ENCODE data around the gene DNAJC11.
A peak's percentile ranks its signal among the peaks of the same experiment; 100 is the strongest.
"Not testable (repeated sequence)": the region's sequence is repeated elsewhere in the genome, so short reads cannot be mapped to it uniquely, and the experiment has no call there.

Gene DNAJC11

DNA sequence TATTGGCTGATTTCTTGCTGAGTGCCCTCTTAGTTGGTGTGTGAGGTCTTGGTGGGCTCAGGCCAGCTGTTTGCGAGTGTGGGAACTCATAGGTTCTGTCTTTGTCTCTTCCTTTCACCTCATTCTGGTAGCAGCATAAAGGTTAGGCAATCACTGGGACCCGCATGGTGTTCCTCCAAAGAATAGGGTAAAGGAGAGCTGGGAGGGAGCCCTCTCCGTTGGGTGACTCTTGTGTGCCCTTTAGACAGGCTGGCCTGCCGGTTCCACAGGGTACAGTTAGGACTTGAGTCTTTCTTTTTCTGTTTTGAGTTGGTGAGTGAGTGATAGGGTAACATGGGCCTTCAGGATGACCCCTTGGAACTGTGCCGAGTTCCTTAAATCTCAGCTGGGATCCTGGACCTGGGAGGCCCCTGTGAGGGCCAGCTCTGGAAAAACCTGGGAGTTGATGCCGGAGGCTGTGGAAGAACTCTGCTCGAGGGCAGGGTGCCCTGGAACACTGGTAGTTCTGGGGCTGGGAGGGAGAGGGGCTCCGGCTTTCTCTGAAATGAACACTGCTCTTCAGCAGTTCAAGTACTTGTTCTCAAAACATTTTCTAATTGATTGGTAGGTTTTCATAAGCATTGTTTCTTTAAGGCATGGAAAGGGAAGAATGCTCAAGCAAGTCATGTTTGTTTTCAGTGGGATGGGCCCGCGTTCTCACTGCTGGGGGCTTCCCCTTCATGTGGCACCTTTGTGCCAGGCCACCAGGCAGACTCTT is 79.0 kb downstream of the DNAJC11 start:
- DNase-seq: no peak

DNA sequence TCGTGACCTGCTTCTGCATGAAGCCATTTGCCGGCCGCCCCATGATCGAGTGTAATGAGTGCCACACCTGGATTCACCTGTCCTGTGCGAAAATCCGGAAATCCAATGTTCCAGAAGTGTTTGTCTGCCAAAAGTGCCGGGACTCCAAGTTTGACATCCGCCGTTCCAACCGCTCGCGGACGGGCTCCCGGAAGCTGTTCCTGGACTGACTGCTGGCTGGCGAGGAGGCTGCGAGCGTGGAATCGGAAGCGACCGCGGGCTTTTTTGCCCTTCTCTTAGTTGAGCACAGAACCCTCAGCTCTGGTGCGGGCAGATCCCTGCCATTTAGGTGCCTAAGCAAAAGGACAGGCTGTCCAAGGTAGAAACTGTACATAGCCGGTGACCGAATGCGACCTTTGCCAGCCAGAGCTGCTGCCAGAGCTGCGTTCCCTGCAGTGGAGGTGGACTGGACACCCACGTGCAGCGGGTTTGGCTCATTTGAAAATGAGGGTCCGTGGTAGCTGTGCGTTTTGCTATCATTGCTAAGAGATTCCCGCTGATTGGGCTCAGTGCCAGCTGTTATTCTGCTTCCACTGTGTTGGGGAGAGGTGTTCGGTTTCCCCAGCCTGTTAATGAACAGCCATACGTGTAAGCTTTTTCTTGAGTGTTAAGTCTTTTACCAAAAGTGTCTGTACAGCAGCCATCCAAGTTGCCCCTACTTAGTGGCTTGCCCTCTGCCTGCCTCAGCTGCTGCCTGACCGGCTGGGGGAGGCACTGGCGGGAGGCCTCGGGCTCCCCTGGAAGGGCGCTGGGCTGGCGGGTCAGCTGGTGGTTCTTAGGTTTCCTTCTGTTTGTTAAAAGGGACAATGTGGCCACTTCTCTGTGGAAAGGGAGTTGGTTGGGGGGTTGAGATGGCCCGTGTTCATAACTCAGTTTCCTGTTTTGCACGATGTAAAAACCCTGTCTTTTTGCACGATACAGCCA is 79.9 kb downstream of the DNAJC11 start:
- DNase-seq: no peak

DNA sequence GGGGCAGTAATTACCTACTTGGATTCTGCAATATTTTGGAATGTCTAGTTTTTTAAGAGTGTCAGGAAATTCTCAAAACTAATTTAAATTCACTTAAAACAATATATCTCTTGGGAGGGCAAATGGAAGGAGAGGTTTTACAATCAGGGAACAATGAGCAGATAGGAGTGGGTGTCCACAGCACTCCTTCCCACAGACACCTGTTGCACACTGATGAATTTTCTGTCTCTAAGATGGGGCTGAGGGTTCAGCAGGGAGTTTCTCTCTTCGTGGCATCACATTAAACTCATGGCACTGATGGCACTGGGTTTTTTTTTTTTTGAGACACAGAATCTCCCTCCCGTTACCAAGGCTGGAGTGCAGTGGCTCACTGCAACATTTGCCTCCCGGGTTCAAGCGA is 82.6 kb downstream of the DNAJC11 start:
- DNase-seq: no peak

DNA sequence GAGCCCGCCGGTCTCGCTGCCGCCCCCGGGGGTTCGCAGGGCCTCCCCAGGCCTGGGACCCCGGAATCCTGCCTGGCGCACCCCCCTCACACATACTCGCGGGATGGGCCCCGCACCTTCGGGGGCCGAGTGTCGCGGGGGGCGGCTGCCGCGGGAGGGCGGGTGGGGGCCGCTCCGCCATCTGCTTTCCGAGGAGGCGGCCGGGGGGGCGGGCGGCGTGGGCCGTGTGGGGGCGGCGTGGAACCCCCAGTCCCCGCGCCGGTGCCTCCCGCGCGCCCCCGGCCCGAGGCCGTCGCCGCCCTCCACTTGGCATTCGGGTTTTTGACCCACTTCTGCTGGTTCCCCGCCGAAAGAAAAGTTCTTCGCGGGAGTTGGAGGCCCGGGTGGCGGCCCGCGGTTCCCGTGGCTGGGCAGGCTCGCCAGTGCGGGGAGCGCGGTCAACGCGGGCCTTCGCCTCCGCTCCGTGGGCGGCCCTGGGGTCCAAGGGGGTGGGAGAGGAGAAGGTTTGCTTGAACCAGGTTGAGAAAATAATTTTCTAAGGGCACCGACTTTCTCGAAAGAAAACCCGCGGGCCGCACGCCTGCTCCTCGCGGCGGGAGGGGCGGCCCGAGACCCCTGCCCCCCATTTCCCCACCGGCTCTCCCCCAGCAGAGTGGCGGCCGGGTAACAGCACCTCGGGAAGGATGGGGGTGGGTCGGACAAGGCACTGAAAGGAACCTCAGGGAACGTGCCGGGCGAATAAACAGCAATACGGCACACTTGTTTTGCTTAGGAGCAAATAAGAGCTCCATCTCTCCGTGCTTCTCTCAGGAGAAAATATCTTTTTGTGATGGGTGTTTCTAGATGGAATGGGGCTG is 86.5 kb downstream of the DNAJC11 start:
- DNase-seq: no peak

DNA sequence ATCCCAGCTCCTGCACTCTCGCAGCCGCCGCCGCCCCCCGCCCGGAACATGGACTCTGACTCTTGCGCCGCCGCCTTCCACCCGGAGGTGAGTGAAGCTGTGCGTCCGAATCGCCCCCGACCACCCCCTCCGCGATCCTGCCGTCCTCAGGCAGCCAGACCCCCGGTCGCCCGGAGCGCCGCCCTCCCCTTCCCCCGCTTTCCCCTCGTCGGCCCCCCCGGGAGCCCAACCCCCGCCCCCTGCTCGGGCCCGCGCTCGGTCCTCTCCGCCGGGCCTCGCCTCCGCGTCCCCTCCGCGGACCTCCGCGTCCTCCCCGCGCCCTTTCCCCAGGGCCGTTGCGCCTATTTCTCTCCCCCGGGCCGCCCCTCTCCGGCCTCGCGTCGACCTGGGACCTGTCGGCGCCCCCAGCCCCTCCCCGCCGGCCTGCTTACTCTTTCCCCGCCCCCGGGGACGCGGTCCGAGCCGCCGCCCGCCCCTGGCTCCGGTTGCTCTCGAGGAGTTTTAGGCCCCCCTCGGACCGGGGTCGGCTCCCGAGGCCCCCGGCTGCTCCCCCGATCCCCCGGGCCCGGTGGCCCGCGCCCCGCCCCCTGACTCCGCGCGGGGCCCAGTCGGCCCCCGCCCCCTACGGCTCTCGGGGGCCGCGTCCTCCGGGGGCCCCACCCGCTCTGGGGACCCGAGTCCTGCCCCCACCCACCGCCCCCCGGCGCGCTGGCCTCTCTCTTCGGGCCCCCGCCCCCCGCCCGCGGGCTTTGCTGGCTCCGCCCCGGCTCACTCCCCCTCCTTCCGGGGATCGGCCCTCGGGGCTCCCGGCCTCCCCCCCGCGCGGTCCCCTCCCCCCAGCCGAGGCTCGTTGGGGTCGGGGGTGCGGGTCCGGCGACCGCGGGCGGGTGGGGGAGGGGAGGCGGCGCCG is 87.3 kb downstream of the DNAJC11 start:
- no peak for DNase-seq

DNA sequence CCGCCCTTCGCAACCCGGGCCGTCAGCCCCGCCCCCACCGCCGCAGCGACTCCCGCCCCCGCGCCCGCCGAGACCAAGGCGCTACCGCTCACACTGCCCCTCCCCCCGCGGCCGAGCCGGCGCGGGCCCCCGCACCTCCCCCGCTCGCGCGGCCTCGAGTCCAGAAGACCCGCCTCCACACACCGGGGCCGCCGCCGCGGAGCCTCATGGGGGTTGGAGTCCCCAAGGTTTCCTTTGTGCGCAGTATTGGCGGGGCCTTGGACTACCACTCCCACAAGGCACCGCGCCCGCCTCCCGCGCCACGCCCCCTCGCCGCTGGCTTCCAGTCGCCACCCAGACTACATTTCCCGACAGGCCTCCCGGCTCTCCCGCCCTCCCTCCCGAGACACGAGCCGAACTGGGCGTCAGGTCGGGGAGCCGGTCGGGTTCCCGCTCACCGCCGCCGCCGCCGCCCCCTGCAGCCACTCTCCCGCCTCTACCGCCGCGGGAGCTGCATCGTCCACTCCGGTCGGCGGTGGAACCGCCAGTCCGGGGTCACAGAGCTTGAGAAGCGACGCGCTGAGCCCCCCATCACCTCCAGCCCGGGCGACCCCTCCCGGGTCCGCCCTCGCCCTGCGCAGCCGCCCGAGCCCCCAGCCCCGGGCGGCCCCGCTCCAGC is 88.1 kb downstream of the DNAJC11 start, which contains the start of gene PHF13:
Gene PHF13 (plus strand): TSS at position 371 of the 658 bp plus-strand sequence. CDS start 336 bp downstream, outside the sequence.
- DNase-seq: peak; percentile 85

DNA sequence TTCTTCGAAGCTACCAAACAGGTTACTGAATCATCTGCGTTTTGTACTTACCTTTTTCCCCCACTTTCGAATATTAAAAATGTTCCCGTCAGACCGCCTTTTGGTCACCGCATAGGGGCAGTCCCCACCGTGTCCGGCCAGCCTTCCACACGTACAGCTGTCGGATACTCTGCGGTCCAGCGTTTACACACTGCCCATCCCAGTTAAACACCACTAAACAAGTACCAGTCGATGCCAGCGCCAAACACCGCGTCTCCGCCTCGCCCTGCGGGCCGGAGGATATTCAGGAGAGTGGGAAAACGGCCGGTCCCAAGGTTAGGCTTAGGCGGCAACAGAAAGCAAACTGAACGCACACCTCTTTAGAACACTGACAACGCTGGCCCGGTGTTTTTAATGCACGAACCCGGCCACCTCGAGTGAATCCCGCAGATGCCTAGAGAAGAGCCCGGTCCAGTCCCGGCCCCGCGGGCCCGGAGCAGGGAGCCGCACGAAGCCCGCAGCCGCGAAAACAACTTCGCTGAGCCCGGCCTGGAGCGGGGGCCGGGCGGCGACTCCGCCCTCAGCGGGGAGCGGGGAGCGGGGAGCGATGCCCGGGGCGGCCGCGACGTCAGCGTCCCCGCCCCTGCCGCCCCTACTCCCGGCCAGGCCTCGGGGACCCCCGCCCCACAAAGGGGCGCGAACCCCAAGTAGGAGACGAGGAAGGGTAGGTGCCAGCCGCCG is 88.8 kb downstream of the DNAJC11 start:
- no peak for DNase-seq

DNA sequence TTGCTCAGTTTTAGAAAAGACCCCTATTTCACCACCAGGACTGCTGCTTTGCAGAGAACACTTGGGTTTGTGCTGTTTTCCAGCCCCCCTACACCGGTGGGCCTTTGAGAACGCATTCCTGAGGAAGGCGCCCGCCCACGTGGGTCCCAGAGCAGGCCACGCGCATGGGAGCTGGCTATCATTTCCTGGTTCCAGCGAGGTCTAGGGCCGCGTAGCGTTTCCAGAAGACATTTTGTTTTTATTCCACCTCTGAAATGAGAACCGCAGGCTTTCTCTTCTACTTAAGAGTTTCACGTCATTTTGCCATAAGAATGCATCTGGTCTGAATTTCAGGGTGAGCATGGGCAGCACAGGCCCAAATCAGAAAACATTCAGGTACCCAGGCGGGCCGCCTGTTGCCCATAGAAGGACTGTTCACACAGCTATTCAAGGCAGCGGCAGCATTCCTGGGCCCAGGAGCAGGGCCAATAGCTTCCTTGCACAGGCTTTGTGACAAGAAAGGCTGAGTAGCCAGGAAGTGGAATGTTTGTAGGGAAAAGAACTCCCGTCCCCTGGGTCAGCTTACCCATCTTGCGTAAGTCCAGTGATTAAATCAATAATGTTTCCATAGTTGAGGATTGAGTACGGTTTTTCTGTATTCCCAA is 97.6 kb downstream of the DNAJC11 start:
- no peak for DNase-seq

DNA sequence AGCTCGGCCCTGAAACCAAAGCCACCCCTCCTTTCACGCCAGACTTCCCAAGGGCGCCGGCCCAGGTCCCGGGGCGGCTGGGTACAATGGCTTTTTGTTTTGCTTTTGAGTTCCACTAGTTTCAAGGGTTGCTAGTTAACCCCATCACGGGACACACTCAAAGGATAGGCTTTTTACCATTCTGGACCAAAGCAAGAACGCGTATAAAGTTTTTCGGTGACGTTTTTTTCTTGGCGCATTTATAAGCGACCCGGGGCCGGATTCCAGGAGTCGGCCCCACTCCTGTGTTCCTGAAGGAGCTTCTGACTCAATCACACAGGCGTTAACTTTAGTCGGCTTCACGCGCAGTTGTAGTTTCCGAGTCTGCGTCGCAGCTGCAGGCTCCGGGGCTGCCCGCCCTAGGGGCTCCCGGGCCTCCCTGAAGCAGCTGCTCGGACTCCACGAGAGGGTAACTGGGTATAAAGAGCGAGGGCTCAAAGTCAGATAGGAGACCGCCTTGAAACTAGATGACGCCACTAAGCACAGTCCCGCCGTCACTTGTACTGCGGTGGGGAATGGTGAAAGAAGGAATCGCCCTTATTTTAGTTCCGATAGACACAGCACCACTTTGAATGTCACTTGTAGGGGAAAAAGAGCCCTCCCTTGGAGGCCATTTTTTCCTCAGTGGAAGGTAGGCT is 98.2 kb downstream of the DNAJC11 start:
- DNase-seq: peak; percentile 23

DNA sequence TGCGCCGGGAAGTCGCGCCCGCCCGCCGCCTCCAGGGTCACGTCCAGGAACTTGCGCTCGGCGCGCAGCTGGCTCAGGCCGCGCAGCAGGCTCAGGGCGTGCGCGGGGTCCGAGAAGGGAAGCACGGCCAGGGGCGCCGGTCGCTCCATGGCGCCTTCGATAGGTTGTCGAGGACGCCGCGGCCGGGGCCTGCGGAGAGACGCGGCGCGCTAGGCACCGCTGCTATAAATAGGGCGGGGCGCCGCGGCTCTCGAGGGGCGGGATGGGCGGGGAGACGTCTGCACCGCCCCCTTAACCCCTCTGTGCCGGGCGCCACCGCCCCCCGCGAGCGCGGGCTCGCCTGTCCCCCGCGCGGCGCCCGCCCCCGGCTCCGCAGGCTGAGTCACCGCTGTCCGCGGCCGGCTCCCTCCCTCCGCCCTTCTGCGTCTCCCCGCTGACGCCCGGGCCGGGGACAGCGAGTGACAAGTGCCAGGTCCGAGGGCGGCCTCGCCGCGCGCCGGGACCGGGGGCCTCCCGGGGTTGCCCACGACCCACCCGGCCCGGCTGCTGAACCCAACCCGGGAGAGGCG is 98.9 kb downstream of the DNAJC11 start, which contains the start of gene KLHL21:
Gene KLHL21 (minus strand): TSS at position 201 of the 569 bp plus-strand sequence. CDS start 52 bp downstream, at position 149.
- no peak for DNase-seq

DNA sequence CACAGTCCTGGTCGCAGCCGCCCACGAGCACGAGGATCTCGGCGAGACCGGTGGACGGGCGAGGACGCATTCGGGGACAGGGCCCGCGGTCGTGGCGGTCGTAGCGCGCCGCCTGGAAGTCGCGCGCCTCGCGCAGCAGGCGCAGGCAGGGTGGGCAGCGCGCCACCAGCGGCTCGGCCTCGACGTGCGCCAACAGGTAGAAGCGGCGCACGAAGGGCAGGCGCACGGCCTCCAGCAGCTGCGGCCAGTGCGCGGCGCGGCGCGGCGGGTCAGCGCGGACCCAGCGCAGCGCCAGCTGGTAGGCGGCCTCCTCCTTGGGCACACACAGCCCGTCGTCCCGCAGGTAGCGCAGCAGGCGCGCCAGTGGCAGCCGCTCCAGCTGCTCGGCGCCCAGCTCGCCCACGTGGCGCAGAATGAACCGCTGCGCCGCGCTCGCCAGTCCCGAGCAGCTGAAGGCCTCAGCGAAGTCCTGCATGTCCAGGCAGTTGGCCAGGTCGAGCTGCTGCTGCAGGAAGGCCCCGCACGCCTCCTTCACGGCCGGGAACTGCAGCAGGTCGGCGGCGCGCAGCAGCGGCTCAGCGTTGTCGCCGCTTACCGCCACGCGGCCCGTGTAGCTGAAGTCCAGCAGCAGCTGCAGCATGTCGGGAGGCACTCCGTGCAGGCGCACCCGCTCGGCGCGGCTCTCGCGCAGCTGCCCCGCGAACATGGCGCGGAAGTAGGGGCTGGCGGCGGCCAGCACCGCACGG is 99.5 kb downstream of the DNAJC11 start:
- no peak for DNase-seq

DNA sequence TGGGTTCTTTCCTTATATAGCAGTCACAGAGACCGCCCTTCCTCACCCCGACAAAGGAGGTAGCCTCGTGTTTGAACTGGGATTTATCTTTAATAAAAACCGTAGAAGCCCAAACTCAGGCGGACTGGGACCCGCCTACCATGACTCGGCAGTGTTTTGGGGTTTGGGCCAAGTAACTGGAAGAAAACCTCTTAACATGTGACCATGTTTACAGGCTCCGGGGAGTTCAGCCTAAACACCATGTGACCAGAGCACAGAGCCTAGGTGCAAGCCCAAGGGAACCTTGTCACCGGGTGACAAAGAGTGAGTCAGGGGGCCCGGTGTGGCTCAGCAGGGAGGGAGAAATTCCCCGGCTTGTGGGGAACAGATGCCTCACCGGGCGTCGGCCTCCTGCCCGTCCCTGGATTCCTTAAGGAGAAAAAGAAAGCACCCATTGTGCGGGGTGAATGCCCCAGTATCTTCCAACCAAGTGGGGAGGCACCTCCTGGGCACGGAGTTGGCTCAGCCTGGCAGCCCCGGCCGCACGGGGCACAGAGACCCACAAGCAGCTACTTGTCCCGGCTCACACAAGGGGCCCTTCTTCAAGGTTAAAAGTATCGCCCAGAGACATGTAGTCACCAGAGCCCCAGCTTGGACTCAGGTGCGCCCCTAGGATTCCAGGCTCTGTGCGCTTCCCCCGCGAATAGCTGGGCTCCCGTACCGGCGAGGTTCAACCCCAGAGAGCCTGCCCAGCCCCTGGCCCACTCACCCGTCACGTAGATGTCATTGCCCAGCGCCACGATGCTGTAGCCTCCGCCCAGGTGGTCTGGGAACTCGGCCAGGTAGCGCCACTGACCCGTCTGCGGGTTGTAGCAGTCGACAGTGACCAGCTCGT is 100.3 kb downstream of the DNAJC11 start:
- DNase-seq: peak; percentile 33

DNA sequence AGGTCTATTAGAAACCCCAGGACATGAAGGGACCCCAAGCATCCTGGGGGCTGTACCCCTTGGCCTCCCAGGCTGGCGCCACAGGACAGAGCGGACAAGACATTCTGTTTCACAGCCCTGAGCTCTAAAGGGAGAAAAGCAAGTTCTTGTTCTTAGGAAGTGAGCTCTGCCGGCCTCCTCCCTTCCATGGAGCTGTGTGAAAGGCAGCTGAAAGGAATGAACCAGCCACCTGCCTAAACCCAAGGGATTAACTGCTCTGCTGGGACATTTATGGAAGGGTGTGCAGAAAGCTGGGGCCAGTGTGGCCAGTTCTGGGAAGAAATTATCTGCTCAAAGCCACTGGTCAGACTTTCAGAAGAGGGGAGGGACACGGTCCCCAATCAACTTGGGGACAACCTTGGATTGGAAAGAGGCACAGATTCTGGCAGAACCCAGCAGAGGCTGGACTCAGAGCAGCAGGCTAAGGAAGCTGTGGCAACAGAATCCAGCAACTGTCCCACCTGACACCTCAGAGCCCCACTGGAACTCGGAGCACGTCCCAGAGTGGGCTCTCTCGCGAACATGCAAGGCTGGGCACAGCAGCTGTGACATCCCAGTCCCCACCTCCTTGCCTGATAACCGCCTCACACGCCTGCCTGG is 101.1 kb downstream of the DNAJC11 start:
- DNase-seq: no peak

DNA sequence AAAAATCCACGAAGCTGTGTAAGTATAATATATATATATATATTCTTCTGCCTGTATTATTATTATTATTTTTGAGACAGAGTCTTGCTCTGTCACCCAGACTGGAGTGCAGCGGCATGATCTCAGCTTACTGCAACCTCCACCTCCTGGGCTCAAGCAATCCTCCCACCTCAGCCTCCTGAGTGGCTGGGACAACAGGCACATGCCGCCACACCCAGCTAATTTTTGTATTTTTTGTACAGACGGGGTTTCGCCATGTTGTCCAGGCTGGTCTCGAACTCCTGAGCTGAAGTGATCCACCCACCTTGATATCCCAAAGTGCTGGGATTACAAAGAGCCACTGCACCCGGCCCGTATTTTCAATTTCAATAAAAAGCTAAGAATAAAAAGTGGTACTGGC is 101.6 kb downstream of the DNAJC11 start:
- DNase-seq: not testable (repeated sequence)

DNA sequence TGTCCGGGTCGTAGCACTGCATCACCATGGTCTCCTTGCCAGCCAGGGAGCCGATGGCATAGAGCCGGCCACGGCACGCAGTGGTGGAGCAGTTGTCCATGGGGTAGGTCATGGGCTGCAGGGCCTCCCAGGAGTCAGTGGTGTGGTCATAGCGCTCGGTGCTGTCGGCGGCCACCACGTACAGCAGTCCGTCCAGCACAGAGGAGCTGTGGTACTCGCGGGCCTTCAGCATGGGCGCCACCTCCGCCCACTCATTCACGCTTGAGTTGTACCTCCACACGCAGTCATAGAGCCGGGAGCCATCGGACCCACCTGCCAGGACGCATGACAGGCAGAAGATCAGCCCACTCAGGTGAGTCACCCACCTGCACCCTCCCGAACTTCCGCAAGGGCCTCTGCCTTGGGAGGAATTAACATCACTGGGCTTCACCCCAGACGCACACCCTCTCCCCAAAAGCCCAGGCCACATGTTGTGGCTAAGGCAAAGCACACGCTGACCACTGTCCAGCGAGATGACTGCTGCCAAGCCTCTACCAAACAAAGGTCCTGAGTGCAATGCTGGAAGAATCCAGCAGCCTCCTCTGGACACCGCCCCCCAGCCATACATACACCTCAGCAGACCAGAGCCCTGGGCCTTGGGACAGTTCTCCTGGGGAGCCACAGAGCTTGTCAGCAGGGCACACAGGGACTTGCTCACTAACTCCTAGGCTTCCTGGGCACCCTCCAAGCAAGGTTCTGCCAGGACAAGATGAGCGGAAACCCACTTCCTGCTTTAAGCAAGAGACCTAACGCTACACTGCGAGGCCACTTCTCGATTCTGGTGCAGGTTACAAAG is 102.3 kb downstream of the DNAJC11 start:
- DNase-seq: no peak

DNA sequence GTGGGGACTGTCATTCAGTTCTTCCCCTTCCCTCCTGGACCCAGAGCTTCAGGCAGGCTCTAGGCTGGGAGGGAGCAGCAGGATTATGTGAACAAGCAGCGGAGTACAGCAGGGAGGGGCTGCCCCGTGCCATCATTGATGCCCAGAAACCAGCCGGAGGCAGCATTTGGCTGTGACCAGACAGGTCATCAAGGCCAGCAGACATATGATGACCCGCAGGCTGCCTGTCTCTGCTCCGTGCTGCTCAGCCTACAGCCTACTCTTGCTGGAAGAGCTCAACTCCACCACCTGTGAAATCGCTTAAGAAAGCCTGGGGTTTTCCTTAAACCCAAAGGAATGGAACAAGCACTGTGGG is 103.9 kb downstream of the DNAJC11 start:
- no peak for DNase-seq
